ENCODE measurements around the gene DNAJC6.

- TF ChIP-seq, protein P1, sequence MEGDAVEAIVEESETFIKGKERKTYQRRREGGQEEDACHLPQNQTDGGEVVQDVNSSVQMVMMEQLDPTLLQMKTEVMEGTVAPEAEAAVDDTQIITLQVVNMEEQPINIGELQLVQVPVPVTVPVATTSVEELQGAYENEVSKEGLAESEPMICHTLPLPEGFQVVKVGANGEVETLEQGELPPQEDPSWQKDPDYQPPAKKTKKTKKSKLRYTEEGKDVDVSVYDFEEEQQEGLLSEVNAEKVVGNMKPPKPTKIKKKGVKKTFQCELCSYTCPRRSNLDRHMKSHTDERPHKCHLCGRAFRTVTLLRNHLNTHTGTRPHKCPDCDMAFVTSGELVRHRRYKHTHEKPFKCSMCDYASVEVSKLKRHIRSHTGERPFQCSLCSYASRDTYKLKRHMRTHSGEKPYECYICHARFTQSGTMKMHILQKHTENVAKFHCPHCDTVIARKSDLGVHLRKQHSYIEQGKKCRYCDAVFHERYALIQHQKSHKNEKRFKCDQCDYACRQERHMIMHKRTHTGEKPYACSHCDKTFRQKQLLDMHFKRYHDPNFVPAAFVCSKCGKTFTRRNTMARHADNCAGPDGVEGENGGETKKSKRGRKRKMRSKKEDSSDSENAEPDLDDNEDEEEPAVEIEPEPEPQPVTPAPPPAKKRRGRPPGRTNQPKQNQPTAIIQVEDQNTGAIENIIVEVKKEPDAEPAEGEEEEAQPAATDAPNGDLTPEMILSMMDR (IDR thresholded peaks at IDR 0.05) = no peak
- TF ChIP-seq POLR2A (IDR thresholded peaks at IDR 0.05) = no peak
These were observed 51.3 kb downstream of the DNAJC6 start for GRCh38 chr1:65360648-65361047.

Data from esophagus squamous epithelium (tissue), 4 donors.